ENCODE data around the gene SARDH. TPM values are rescaled to one million over a fixed set of nuclear protein-coding genes. Genes with fewer than 3 reads are reported as not detected.

SARDH gene
- total RNA-seq, 6 experiments from 2014 or later: 67.3 to 183 (median 101) TPM

GRCh38 chr9:133637451-133638055 is 100.6 kb downstream of the SARDH start:
- Histone ChIP-seq H3K36me3 (no peaks in the 10 kb centered on the region), H3K4me1 (no peaks in the 10 kb centered on the region), H3K9me3 (no peaks in the 10 kb centered on the region), H3K4me3 (peak overlapping the region in 1 of 3 donors; percentile 4), H3K27ac (no peak overlapping the region), H3K27me3 (no peaks in the 10 kb centered on the region)
- DNase-seq: no peak
- no peak for ATAC-seq
- intact Hi-C loops (cut with DNase I): no loop called here
- WGBS (ENCODE audit: insufficient coverage, low coverage, low lambda C conversion rate, missing lambda C conversion rate): 83% methylated on average over 5 of the region's 12 CpGs
- TF ChIP-seq POLR2A (IDR thresholded peaks at IDR 0.05): no peak
- no peak for TF ChIP-seq CTCF (IDR thresholded peaks at IDR 0.05)

- ATAC-seq: no peak
- Histone ChIP-seq H3K36me3 (no peaks in the 10 kb centered on the region), H3K27ac (no peak overlapping the region), H3K4me3 (peak overlapping the region in 1 of 3 donors; percentile 4), H3K4me1 (no peaks in the 10 kb centered on the region), H3K27me3 (no peaks in the 10 kb centered on the region), H3K9me3 (no peaks in the 10 kb centered on the region)
- DNase-seq: no peak
- WGBS (ENCODE audit: insufficient coverage, low coverage, low lambda C conversion rate, missing lambda C conversion rate): 83% methylated on average over 7 of the region's 12 CpGs
- no peak for TF ChIP-seq CTCF (IDR thresholded peaks at IDR 0.05)
- no peak for TF ChIP-seq POLR2A (IDR thresholded peaks at IDR 0.05)
- intact Hi-C loops (cut with DNase I): no loop called here
Observed at GRCh38 chr9:133636902-133637301, 101.2 kb downstream of the SARDH start.

GRCh38 chr9:133635533-133636531 is 102.3 kb downstream of the SARDH start, which contains the start of gene DBH:
DBH (plus strand) TSS chr9:133636363; CDS start chr9:133636372, 9 bp downstream.
- intact Hi-C loops (cut with DNase I): no loop called here
- DNase-seq (no peak), ATAC-seq (no peak)
- H3K4me1 ChIP-seq: no peaks in the 10 kb centered on the region
- H3K4me3 ChIP-seq: peak within 1 kb of the TSS in 1 of 3 donors; percentile 4
- H3K9me3 ChIP-seq: no peaks in the 10 kb centered on the region
- TF ChIP-seq CTCF (IDR thresholded peaks at IDR 0.05) (no peak), POLR2A (IDR thresholded peaks at IDR 0.05) (no peak)
- no peak within 1 kb of the TSS for H3K27ac ChIP-seq
- no peaks in the 10 kb centered on the region for H3K36me3 ChIP-seq
- no peaks in the 10 kb centered on the region for H3K27me3 ChIP-seq
- WGBS (ENCODE audit: insufficient coverage, low coverage, low lambda C conversion rate, missing lambda C conversion rate): 73% methylated on average over 10 of the region's 24 CpGs

- no peaks in the 10 kb centered on the region for H3K4me1 ChIP-seq
- no peak overlapping the region for H3K4me3 ChIP-seq
- ATAC-seq: no peak
- no peaks in the 10 kb centered on the region for H3K9me3 ChIP-seq
- no peaks in the 10 kb centered on the region for H3K36me3 ChIP-seq
- WGBS (ENCODE audit: insufficient coverage, low coverage, low lambda C conversion rate, missing lambda C conversion rate): 53% methylated on average over 5 of the region's 6 CpGs
- TF ChIP-seq POLR2A (IDR thresholded peaks at IDR 0.05): no peak
- no peak for TF ChIP-seq CTCF (IDR thresholded peaks at IDR 0.05)
- intact Hi-C loops (cut with DNase I): no loop called here
- H3K27me3 ChIP-seq: no peaks in the 10 kb centered on the region
- no peak overlapping the region for H3K27ac ChIP-seq
- DNase-seq: no peak
Observed at GRCh38 chr9:133635098-133635497, 103.1 kb downstream of the SARDH start.

Measured in right lobe of liver (tissue), 6 donors.